GM12872 (cell line): ENCODE data around the gene RIC1.

Experiments
- CTCF ChIP-seq: IDR thresholded peaks from 3 replicates; pipeline ENCODE4 v1.5.1; 2011; ENCODE audit warnings: low read depth, mild to moderate bottlenecking, low read length, moderate library complexity; ENCODE audit not compliant: insufficient read depth

The RIC1 gene

GRCh38 chr9:5791870-5792269 lies 163.0 kb downstream of the RIC1 start:
- no peak for TF ChIP-seq CTCF

- TF ChIP-seq CTCF, result no peak
Measured at GRCh38 chr9:5793812-5794211, 164.9 kb downstream of the RIC1 start.

GRCh38 chr9:5796298-5796697 lies 167.4 kb downstream of the RIC1 start:
- TF ChIP-seq CTCF, result no peak

- TF ChIP-seq CTCF, result no peak
Measured at GRCh38 chr9:5798581-5798980, 169.7 kb downstream of the RIC1 start.

GRCh38 chr9:5799314-5799713 lies 170.4 kb downstream of the RIC1 start:
- TF ChIP-seq CTCF, result peak; percentile 44; the same call in 2 of the 3 replicates

- no peak for TF ChIP-seq CTCF
Measured at GRCh38 chr9:5800969-5801738, 172.2 kb downstream of the RIC1 start.

GRCh38 chr9:5801739-5802113 lies 172.8 kb downstream of the RIC1 start:
- TF ChIP-seq CTCF, result no peak
